Thyroid gland (tissue), 4 donors: ENCODE data around the gene TLR8. TPM values are rescaled to one million over a fixed set of nuclear protein-coding genes. Genes with fewer than 3 reads are reported as not detected.
A peak's percentile ranks its signal among the peaks of the same experiment; 100 is the strongest.
"Not testable (repeated sequence)": the region's sequence is repeated elsewhere in the genome, so short reads cannot be mapped to it uniquely, and the experiment has no call there.

Experiments used
- DNase-seq, 2 donors: peaks; one replicate each; pipeline ENCODE4 v3.0.0-alpha.2; 2019
- H3K27ac ChIP-seq, 3 donors: fragments of 200-600 bp; sonication (generic); 1 replicate in 2 of 3; 2 replicates in 1 of 3; pipeline ENCODE4 v1.5.1; 2016 to 2019; ENCODE audit warnings: mild to moderate bottlenecking in 1 of 3, moderate library complexity in 1 of 3
- H3K27me3 ChIP-seq: fragments of 200-600 bp; sonication (generic); one replicate; pipeline ENCODE4 v1.5.1; 2019
- H3K36me3 ChIP-seq, 2 donors: fragments of 200-600 bp; sonication (generic); one replicate each; pipeline ENCODE4 v1.5.1; 2016 to 2019
- H3K4me1 ChIP-seq, 2 donors: fragments of 200-600 bp; sonication (generic); one replicate each; pipeline ENCODE4 v1.5.1; 2017 to 2019
- H3K4me3 ChIP-seq, 3 donors: fragments of 200-600 bp; sonication (generic); replicated peaks in 1 of 3; 1 replicate in 2 of 3; 2 replicates in 1 of 3; pipeline ENCODE4 v1.5.1; 2016; ENCODE audit warnings: mild to moderate bottlenecking in 1 of 3
- H3K9me3 ChIP-seq: fragments of 200-600 bp; sonication (generic); one replicate; pipeline ENCODE4 v1.5.1; 2017
- POLR2A ChIP-seq, 2 donors: fragments of 450-650 bp; IDR thresholded peaks; one replicate each; pipeline ENCODE4 v1.6.1; 2017; ENCODE audit warnings: antibody characterized with exemption in 2 of 2, mild to moderate bottlenecking in 2 of 2, moderate library complexity in 1 of 2
- WGBS, 2 donors: methylation state at CpG; one replicate each; pipeline ENCODE4 v1.1.5; 2017; 5-methylcytosine and 5-hydroxymethylcytosine counted together
- intact Hi-C: fragments of 100-400 bp; cut with DNase I; formaldehyde crosslinking; loops from one replicate; pipeline ENCODE4 v1.15.1; 2023
- total RNA-seq, 4 donors: library from RNA; depleted of rRNA; stranded (reverse); fragments of >200 nt; gene quantifications; one replicate each; pipeline ENCODE4 v1.2.3, GENCODE V29; 2016
- TF ChIP-seq, protein P1 (sequence below), 6 experiments: fragments of 200-600 bp in 3 of 6; fragments of 450-650 bp in 3 of 6; sonication (generic) in 3 of 6; IDR thresholded peaks; one replicate each; pipeline ENCODE4 v1.5.1; 2016 to 2019; ENCODE audit warnings: antibody characterized with exemption in 6 of 6, mild to moderate bottlenecking in 2 of 6, inconsistent platforms in 1 of 6, moderate library complexity in 1 of 6

TLR8 gene
- total RNA-seq, 4 donors from 2014 or later = 0.45 to 1.7 (median 0.62) TPM

GRCh38 chrX:12936947-12937346, 30.5 kb downstream of the TLR8 start:
- intact Hi-C loops = no loop called here
- 86 to 95% methylated on average over 1 of the region's 1 CpG for WGBS, 2 donors
- no peak for TF ChIP-seq POLR2A (IDR thresholded peaks at IDR 0.05)
- TF ChIP-seq, protein P1, sequence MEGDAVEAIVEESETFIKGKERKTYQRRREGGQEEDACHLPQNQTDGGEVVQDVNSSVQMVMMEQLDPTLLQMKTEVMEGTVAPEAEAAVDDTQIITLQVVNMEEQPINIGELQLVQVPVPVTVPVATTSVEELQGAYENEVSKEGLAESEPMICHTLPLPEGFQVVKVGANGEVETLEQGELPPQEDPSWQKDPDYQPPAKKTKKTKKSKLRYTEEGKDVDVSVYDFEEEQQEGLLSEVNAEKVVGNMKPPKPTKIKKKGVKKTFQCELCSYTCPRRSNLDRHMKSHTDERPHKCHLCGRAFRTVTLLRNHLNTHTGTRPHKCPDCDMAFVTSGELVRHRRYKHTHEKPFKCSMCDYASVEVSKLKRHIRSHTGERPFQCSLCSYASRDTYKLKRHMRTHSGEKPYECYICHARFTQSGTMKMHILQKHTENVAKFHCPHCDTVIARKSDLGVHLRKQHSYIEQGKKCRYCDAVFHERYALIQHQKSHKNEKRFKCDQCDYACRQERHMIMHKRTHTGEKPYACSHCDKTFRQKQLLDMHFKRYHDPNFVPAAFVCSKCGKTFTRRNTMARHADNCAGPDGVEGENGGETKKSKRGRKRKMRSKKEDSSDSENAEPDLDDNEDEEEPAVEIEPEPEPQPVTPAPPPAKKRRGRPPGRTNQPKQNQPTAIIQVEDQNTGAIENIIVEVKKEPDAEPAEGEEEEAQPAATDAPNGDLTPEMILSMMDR (IDR thresholded peaks at IDR 0.05) = no peak

GRCh38 chrX:12940471-12940870, 34.1 kb downstream of the TLR8 start:
- H3K27ac ChIP-seq, DNase-seq, H3K36me3 ChIP-seq, H3K4me3 ChIP-seq, intact Hi-C loops, H3K27me3 ChIP-seq, H3K4me1 ChIP-seq, H3K9me3 ChIP-seq: not testable (repeated sequence)
- 93 to 94% methylated on average over 7 to 9 of the region's 9 CpGs for WGBS, 2 donors

More at GRCh38 chrX:12936947-12937346, 30.5 kb downstream of the TLR8 start:
- Histone ChIP-seq H3K4me1 (no peaks in the 10 kb centered on the region), H3K27ac (no peak overlapping the region), H3K36me3 (no peaks in the 10 kb centered on the region), H3K4me3 (no peak overlapping the region), H3K9me3 (no peaks in the 10 kb centered on the region), H3K27me3 (no peaks in the 10 kb centered on the region)
- no peak for DNase-seq

DNA sequence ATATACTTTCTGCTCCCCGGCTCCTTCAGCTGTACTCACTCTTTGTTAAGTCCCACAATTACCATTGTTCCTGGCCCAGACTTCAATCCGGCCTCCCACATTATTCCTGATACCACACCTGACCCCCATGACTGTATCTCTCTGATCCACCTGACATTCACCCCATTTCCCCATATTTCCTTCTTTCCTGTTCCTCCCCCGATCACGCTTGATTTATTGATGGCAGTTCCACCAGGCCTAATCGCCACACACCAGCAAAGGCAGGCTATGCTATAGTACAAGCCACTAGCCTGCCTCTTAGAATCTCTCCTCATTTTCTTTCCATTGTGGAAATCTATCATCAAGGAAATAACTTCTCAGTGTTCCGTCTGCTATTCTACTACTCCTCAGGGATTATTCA, 37.2 kb downstream of the TLR8 start:
- H3K4me1 ChIP-seq, H3K27me3 ChIP-seq, DNase-seq, H3K36me3 ChIP-seq, intact Hi-C loops, H3K27ac ChIP-seq, H3K9me3 ChIP-seq, H3K4me3 ChIP-seq: not testable (repeated sequence)
- WGBS, 2 donors = 95 to 97% methylated on average over 6 of the region's 6 CpGs

GRCh38 chrX:12944452-12944851, 38.0 kb downstream of the TLR8 start:
- H3K4me1 ChIP-seq, H3K36me3 ChIP-seq, DNase-seq, H3K4me3 ChIP-seq, H3K27me3 ChIP-seq, H3K9me3 ChIP-seq, intact Hi-C loops, H3K27ac ChIP-seq: not testable (repeated sequence)
- 91 to 96% methylated on average over 2 to 4 of the region's 4 CpGs for WGBS, 2 donors

- no peaks in the 10 kb centered on the region for H3K27me3 ChIP-seq
- no peak overlapping the region for H3K27ac ChIP-seq
- H3K4me1 ChIP-seq = peaks cover 0 to 7% of the 10 kb centered on the region in 2 donors
- intact Hi-C loops = loop anchor here (5.0 kb wide), 1 partner anchor 542 kb away; no protein-coding TSS in a partner anchor
- TF ChIP-seq POLR2A (IDR thresholded peaks at IDR 0.05) = no peak
- no peaks in the 10 kb centered on the region for H3K9me3 ChIP-seq
- H3K36me3 ChIP-seq = no peaks in the 10 kb centered on the region
- WGBS, 2 donors = 87 to 93% methylated on average over 4 of the region's 4 CpGs
- no peak for DNase-seq
- H3K4me3 ChIP-seq = no peak overlapping the region
Measured at GRCh38 chrX:12945494-12945893, 39.1 kb downstream of the TLR8 start.

DNA sequence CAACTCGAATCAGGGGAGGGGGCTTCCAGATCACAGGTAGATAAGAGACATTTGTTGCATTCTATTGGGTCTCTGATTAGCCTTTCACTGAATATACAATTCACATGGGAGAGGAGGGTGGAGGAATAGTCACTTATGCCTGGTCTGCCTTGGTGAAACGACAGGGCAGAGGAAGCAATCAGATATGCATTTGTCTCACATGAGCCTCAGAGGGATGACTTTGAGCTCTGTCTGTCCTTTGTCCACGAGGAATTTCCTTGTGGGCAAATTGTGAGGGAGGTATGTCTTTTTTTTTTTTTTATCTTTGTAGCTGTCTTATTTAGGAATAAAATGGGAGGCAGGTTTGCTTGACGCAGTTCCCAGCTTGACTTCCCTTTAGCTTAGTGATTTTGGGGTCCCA, 40.0 kb downstream of the TLR8 start:
- H3K4me1 ChIP-seq = peaks cover 0 to 7% of the 10 kb centered on the region in 2 donors
- H3K36me3 ChIP-seq = no peaks in the 10 kb centered on the region
- TF ChIP-seq POLR2A (IDR thresholded peaks at IDR 0.05) = no peak
- TF ChIP-seq, protein P1 (IDR thresholded peaks at IDR 0.05) = no peak
- DNase-seq = no peak
- H3K27ac ChIP-seq = no peak overlapping the region
- no peaks in the 10 kb centered on the region for H3K9me3 ChIP-seq
- intact Hi-C loops = loop anchor here (5.0 kb wide), 1 partner anchor 541 kb away; no protein-coding TSS in a partner anchor
- no peak overlapping the region for H3K4me3 ChIP-seq
- H3K27me3 ChIP-seq = no peaks in the 10 kb centered on the region
- 48 to 58% methylated on average over 4 of the region's 4 CpGs for WGBS, 2 donors

DNA sequence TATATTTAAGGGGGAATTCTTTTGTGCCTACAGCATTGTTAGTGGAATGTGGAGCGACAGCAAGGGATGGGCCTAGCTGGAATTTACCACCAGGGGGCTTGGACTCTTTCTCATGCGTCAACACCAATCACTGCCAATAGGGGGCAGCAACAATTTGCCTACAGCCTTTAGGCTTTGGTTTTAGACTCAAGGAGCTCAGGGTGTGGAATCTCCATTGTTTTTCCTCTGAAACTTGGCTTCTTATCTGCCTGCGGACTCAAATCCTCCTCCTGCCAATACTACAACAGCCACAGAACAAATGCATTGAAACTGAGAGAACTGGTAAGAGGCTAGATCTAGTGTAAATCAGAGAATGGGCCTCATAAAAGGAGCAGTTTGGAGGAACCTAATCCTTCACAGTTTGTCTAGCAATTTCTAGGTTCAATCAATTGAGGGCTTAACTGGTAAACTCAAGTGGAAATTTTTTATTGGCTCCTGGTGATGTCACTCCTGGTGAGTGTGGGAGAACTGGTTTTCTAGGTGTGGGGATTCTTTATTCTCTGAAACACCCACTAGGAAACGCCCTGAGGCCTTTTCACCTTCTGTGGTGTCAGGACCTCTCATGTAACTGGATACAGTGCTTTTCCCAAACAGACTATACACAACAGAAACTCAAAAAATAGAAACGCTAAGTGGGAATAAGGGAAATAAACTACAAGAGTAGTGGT, 40.6 kb downstream of the TLR8 start:
- 33 to 41% methylated on average over 5 of the region's 5 CpGs for WGBS, 2 donors
- Histone ChIP-seq H3K4me1 (peaks cover 0 to 7% of the 10 kb centered on the region in 2 donors), H3K36me3 (no peaks in the 10 kb centered on the region), H3K4me3 (no peak overlapping the region), H3K27me3 (no peaks in the 10 kb centered on the region), H3K9me3 (no peaks in the 10 kb centered on the region), H3K27ac (peak overlapping the region in 1 of 3 donors; percentile 48)
- no peak for TF ChIP-seq POLR2A (IDR thresholded peaks at IDR 0.05)
- TF ChIP-seq, protein P1 (IDR thresholded peaks at IDR 0.05) = peak; percentile 67 to 98 (median 86)
- intact Hi-C loops = loop anchor here (5.0 kb wide), 1 partner anchor 540 kb away; no protein-coding TSS in a partner anchor
- DNase-seq = peak; percentile 61 to 68
